ENCODE results near the gene FBXW9. TPM values are rescaled to one million over a fixed set of nuclear protein-coding genes. Genes with fewer than 3 reads are reported as not detected.

The FBXW9 gene
- total RNA-seq: 15.7 and 19.8 TPM in 2 replicates

DNA sequence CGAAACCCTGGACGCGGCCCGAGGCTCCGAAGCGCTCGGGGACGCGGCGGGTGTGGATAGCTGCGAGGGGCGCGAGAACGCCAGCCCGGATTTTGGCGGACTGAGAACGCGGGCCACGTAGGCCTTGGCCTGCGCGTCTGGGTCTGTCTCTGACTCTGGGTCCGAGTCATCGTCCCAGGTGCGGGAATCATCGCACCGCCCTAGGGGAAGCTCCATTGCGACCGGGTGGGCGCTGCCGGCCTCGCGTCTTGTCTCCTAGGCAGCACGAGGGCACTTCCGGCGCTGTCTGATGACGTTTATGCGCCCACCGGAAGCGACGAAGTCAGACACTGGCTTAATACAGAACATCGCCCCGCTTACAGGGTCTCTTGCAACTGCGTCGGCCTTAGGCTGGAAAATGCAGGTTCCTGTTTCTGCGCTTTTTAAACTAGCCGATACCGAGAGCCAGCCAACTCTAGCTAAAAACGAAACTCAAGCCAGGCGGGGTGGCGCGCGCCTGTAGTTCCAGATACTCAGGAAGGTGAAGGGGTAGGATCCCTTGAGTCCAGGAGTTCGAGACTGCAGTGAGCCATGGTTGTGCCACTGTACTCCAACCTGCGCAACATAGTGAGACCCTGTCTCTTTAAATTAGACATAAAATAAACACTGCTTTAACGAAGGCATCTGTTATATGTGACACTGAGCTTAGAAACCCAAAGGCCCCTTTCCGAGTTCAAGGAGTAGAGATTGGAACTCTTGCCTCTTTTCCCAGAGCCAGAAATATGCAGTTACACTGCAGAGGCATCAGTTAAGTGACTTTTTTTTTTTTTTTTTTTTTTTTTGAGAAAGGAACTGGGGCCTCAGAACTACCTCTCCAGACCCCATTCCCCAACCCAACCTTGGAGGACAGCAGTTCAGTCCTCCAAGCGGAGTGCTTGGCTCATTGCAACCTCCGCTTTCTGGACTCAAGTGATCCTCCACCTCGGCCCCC is at the start of gene FBXW9:
Gene FBXW9 (minus strand): TSS at position 266 of the 970 bp plus-strand sequence. CDS start 50 bp downstream, at position 216.

DNA sequence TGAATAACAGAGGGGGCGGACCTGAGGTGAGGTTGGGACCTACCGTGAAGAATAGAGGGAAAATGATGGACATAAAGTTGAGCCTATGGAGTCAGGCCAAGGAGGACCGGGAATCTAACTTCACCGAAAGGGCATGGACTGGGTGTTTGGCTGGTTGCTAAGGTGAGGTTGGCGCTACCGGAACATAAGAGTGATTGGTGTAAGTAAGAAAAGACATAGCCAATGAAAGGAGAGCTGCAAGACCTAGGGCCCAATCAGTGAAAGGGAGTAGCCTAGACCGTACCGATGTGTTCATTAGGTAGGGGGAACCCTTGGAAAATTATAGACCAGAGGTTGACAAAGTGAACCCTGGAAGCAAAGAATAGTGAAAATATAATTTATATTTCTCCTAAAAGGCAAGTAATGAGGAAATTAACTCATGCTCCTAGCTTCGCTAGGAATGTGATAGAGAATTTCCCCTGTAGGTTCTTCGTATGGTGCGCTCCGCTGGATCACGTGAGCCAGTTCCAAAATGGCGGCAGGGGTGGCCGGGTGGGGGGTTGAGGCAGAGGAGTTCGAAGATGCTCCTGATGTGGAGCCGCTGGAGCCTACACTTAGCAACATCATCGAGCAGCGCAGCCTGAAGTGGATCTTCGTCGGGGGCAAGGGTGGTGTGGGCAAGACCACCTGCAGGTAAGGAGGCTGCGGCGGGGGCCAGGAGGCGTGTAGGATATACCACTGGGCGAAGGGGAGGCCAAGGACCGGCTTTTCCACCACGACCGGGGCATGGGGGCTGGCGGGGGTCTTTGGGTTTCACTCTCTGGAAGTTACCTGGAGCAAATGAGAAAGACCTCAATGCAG is 40.8 kb upstream of the FBXW9 start, which contains the start of gene GET3:
Gene GET3 (plus strand): TSS at position 503 of the 840 bp plus-strand sequence. CDS start 9 bp downstream, at position 512.

GRCh38 chr19:12723641-12724426 is 27.4 kb upstream of the FBXW9 start, which contains the start of gene TNPO2:
Gene TNPO2 (minus strand): TSS chr19:12723932. CDS start chr19:12720977, 2,955 bp downstream.

GRCh38 chr19:12687496-12688196 is 8.8 kb downstream of the FBXW9 start, which contains the start of gene GNG14:
Gene GNG14 (plus strand): TSS chr19:12687998. CDS start chr19:12688049, 51 bp downstream.

DNA sequence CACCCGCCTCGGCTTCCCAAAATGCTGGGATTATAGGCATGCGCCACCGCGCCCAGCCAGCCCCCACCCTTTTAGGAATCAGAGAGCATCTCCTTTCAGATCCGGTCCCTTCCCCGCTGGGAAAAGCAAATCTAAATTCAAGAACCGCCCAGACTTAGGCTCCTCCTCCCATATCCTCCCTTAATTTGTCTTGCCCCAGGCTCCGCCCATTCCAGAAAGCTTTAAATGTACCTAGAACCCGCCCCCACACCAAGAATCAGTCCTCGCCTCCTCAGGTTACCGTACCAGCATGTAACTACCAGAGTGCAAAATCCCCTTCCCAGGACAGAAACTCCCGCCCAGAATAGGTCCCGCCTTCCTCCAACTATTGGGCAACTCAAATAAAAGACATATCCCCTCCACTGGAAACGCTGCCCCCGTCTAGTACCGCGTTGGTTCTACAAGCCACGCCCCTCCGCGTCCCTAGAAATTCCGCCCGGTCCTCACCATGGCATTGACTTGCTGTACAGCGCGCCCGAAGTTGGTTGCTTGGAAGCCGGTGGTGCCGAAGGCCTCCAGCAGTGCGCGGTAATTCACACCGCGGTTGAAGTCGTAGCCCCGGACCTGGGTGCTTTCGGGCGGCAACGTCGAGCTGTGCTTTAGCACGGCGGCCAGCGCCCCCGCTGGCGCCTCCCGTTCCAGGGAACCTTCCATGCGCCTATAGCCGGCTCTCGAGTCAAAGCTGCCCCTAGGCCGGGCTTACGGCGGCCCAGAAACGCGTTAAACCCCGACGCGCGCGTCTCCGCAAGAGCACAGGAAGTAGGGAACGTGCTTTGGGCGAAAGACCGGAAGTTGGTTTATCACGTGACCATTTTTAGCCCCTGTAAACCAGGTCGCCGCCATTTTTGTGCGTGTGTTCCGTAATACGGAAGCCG is 15.1 kb downstream of the FBXW9 start, which contains the start of gene DHPS:
Gene DHPS (minus strand): TSS at position 807 of the 914 bp plus-strand sequence. CDS start 114 bp downstream, at position 693.

DNA sequence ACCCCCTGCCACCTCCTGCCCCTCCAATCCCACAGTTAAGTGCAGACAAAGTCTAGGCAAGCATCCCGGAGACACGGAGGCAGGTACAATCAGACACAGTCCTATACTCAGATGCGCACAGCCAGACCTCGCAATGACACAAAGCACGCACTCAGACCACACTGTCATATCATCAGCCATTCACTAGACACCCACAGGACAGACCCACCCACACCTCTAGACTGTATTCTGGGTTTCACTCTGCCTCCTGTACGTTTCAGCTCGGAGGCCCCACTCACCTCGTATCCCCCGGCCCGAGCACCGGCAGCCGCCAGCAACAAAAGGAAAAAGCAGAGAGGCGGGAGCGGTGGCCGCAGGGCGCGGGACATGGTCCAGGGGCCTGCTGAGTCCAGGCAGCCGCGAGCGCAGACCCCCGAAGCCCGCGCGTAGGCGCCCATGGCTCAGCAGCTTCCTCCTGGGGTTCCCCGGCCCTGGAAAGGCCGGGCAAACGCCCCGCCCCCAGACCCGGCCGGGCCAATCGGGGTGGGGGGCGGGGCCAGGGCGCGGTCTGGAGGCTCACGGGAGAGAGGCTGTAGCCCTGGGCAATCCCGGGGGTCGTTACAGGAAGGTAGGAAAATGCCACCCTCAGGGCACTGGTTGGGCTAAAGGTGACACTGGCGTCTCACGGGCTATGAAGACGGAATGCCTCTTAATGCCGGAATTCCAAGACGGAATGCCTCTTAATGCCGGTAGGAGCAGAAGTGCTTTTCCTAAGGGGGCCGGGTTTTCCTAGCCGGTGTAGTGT is 30.0 kb downstream of the FBXW9 start, which contains the start of the genes MAN2B1 and WDR83:
Gene MAN2B1 (minus strand): TSS at position 478 of the 784 bp plus-strand sequence. CDS start 41 bp downstream, at position 437.
Gene WDR83 (plus strand): TSS at position 543 of the 784 bp plus-strand sequence. CDS start 2,984 bp downstream, outside the sequence.

Small RNAs within 50 kb of the gene (small RNA-seq; reads per million reads assigned to genes)
- 32.4 reads per million, percentile 97 among the genes with 10 or more reads in this experiment for gene SNORD41

Other genes starting within 250 kb of the FBXW9 start
- gene ZNF709, start 211.8 kb downstream of the FBXW9 start, total RNA-seq: 5.1 and 6.7 TPM in 2 replicates
- 8.7 and 12.6 TPM in 2 replicates for gene ZNF564, start 145.1 kb downstream of the FBXW9 start, total RNA-seq
- 8.9 and 9.4 TPM in 2 replicates for gene ZNF490, start 85.8 kb downstream of the FBXW9 start, total RNA-seq
- gene ZNF791, start 85.7 kb downstream of the FBXW9 start, total RNA-seq: 12.6 and 14.0 TPM in 2 replicates
- gene MAN2B1, start 29.9 kb downstream of the FBXW9 start, total RNA-seq: 41.6 and 50.6 TPM in 2 replicates
- gene WDR83, start 29.8 kb downstream of the FBXW9 start, total RNA-seq: 9.0 and 9.1 TPM in 2 replicates
- 59.3 and 66.4 TPM in 2 replicates for gene DHPS, start 14.8 kb downstream of the FBXW9 start, total RNA-seq
- gene GNG14, start 8.6 kb downstream of the FBXW9 start, total RNA-seq: not detected in 2 replicates
- 39.5 and 59.7 TPM in 2 replicates for gene TNPO2, start 27.3 kb upstream of the FBXW9 start, total RNA-seq
- gene TRIR, start 38.1 kb upstream of the FBXW9 start, total RNA-seq: 111 and 226 TPM in 2 replicates
- 76.6 and 122 TPM in 2 replicates for gene GET3, start 40.9 kb upstream of the FBXW9 start, total RNA-seq
- gene BEST2, start 55.2 kb upstream of the FBXW9 start, total RNA-seq: not detected in 2 replicates
- gene HOOK2, start 78.9 kb upstream of the FBXW9 start, total RNA-seq: 24.1 and 41.6 TPM in 2 replicates
- 91.9 and 180 TPM in 2 replicates for gene JUNB, start 94.9 kb upstream of the FBXW9 start, total RNA-seq
- 190 and 206 TPM in 2 replicates for gene PRDX2, start 105.2 kb upstream of the FBXW9 start, total RNA-seq
- gene THSD8, start 105.4 kb upstream of the FBXW9 start, total RNA-seq: not detected in 2 replicates
- gene RNASEH2A, start 110.0 kb upstream of the FBXW9 start, total RNA-seq: 13.3 and 21.5 TPM in 2 replicates
- not detected in 2 replicates for gene RTBDN, start 137.9 kb upstream of the FBXW9 start, total RNA-seq
- gene MAST1, start 141.9 kb upstream of the FBXW9 start, total RNA-seq: under 0.01 and 0.43 TPM in 2 replicates
- 28.7 and 30.7 TPM in 2 replicates for gene DNASE2, start 184.8 kb upstream of the FBXW9 start, total RNA-seq
- gene KLF1, start 190.6 kb upstream of the FBXW9 start, total RNA-seq: not detected in 2 replicates
- gene GCDH, start 194.5 kb upstream of the FBXW9 start, total RNA-seq: 17.7 and 42.1 TPM in 2 replicates
- gene SYCE2, start 222.7 kb upstream of the FBXW9 start, total RNA-seq: 0.39 TPM in 1 of 2 replicates, not detected in the other
- 47.1 and 54.3 TPM in 2 replicates for gene FARSA, start 237.1 kb upstream of the FBXW9 start, total RNA-seq
- gene CALR, start 242.0 kb upstream of the FBXW9 start, total RNA-seq: 1,956 and 2,934 TPM in 2 replicates
- 61.2 and 89.9 TPM in 2 replicates for gene RAD23A, start 249.2 kb upstream of the FBXW9 start, total RNA-seq

Measured in placental epithelial cell (primary cell).